ENCODE measurements around the gene PPP1CA.

GRCh38 chr11:67421430-67422031 is 19.9 kb upstream of the PPP1CA start:
- no peak for TF ChIP-seq CTCF (IDR thresholded peaks at IDR 0.05)
- TF ChIP-seq E2F6 (IDR thresholded peaks at IDR 0.05; ENCODE audit: borderline replicate concordance, low read depth), result no peak
- TF ChIP-seq SMC3 (IDR thresholded peaks at IDR 0.05), result no peak
- TF ChIP-seq RFX5 (IDR thresholded peaks at IDR 0.05), result no peak
- no peak for TF ChIP-seq ELK1 (IDR thresholded peaks at IDR 0.05; ENCODE audit: low read depth, low read length)
- no peak for TF ChIP-seq POLR2A (IDR thresholded peaks at IDR 0.05; ENCODE audit: low read length)
- no peak for TF ChIP-seq USF2 (IDR thresholded peaks at IDR 0.05)
- TF ChIP-seq PHF8 (IDR thresholded peaks at IDR 0.05; ENCODE audit: borderline replicate concordance, low read depth), result no peak
- no peak for TF ChIP-seq CHD2 (IDR thresholded peaks at IDR 0.05; ENCODE audit: low read length, partially characterized antibody)
- no peak for TF ChIP-seq CBX8 (IDR thresholded peaks at IDR 0.05)
- no peak for TF ChIP-seq MAX (IDR thresholded peaks at IDR 0.05)
- no peak for TF ChIP-seq KDM1A (IDR thresholded peaks at IDR 0.05; ENCODE audit: low read depth)
- no peak for TF ChIP-seq RARB (CRISPR knock-in tag; IDR thresholded peaks at IDR 0.05)
- TF ChIP-seq EP300 (IDR thresholded peaks at IDR 0.05), result no peak
